DND-41 (cell line): ENCODE data around the gene ARL5A.

ENCODE experiments used
- ATAC-seq: fragments of 200-7000 bp; cut with Tn5 transposase; 3 replicates; pipeline ENCODE4 v1.9.1; 2021; ENCODE audit warnings: low read depth; ENCODE audit not compliant: insufficient read depth
- DNase-seq: peaks from one replicate; pipeline ENCODE4 v3.0.0-alpha.2; 2020
- H2AFZ ChIP-seq: 2 replicates; pipeline ENCODE4 v1.6.0; 2012; ENCODE audit warnings: low read depth, low read length
- H3K27ac ChIP-seq: 2 replicates; pipeline ENCODE4 v1.5.1; 2012; ENCODE audit warnings: low read length, inconsistent platforms
- H3K27me3 ChIP-seq: fragments of 200-600 bp; sonication (generic); 2 replicates; pipeline ENCODE4 v1.6.0; 2012; ENCODE audit warnings: low read length, mild to moderate bottlenecking, inconsistent platforms; ENCODE audit not compliant: insufficient read depth, poor library complexity
- H3K36me3 ChIP-seq: 2 replicates; pipeline ENCODE4 v1.5.1; 2012; ENCODE audit warnings: low read length, inconsistent platforms; ENCODE audit not compliant: insufficient read depth
- H3K4me1 ChIP-seq: 2 replicates; pipeline ENCODE4 v1.5.1; 2012; ENCODE audit warnings: mild to moderate bottlenecking, low read length; ENCODE audit not compliant: insufficient read depth
- H3K4me2 ChIP-seq: 2 replicates; pipeline ENCODE4 v1.6.0; 2012; ENCODE audit warnings: mild to moderate bottlenecking, moderate library complexity, low read length, inconsistent platforms; ENCODE audit not compliant: insufficient read depth
- H3K4me3 ChIP-seq, 2 experiments: fragments of 200-600 bp in 1 of 2; shearing (Covaris generic) in 1 of 2; 2 replicates each; pipeline ENCODE4 v1.5.1; 2012 to 2016; ENCODE audit warnings: inconsistent platforms in 2 of 2, low read length in 2 of 2, mild to moderate bottlenecking in 2 of 2, low read depth in 1 of 2, moderate library complexity in 1 of 2
- H3K79me2 ChIP-seq: 2 replicates; pipeline ENCODE4 v1.6.0; 2012; ENCODE audit warnings: low read length, inconsistent platforms; ENCODE audit not compliant: insufficient read depth
- H3K9ac ChIP-seq: 2 replicates; pipeline ENCODE4 v1.6.0; 2012; ENCODE audit warnings: low read depth, mild to moderate bottlenecking, inconsistent platforms, low read length, moderate library complexity
- H3K9me3 ChIP-seq: 2 replicates; pipeline ENCODE4 v1.5.1; 2012; ENCODE audit warnings: low read length, moderate library complexity, mild to moderate bottlenecking, inconsistent platforms; ENCODE audit not compliant: insufficient read depth, severe bottlenecking
- H4K20me1 ChIP-seq: 2 replicates; pipeline ENCODE4 v1.6.0; 2012; ENCODE audit warnings: low read length; ENCODE audit not compliant: insufficient read depth
- CTCF ChIP-seq: IDR thresholded peaks from 2 replicates; pipeline ENCODE4 v1.5.1; 2012; ENCODE audit warnings: borderline replicate concordance, low read length, moderate library complexity, mild to moderate bottlenecking; ENCODE audit not compliant: poor library complexity, severe bottlenecking; ENCODE audit errors: extremely low read depth
- EZH2 ChIP-seq: IDR thresholded peaks from 3 replicates; pipeline ENCODE4 v1.6.1; 2012; ENCODE audit warnings: borderline replicate concordance, low read depth, mild to moderate bottlenecking, moderate library complexity, low read length, inconsistent platforms; ENCODE audit not compliant: severe bottlenecking

The ARL5A gene

DNA sequence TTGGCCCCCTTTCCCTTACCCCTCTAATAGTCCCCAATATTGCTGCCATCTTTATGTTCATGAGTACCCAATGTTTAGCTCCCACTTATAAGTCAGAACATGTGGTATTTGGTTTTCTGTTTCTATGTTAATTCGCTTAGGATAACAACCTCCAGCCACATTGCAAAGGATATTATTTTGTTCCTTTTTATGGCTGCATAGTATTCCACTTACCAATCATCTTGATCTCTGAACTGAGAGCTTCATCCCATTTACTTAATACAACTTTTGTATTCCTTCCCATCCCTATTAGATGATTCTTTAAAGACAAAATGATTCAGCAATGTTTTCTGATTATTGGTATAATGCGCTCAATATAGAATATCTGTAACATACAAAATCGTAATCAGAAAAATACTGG lies 36.7 kb downstream of the ARL5A start:
- H4K20me1 ChIP-seq = no peaks in the 10 kb centered on the region
- peaks cover 12% of the 10 kb centered on the region; the same call in 1 of the 2 replicates for H3K36me3 ChIP-seq
- no peaks in the 10 kb centered on the region for H3K79me2 ChIP-seq
- no peak for ATAC-seq
- no peak overlapping the region for H3K27ac ChIP-seq
- no peak overlapping the region for H3K4me2 ChIP-seq
- no peaks in the 10 kb centered on the region for H3K4me1 ChIP-seq
- TF ChIP-seq EZH2 (no peak), CTCF (no peak)
- H3K4me3 ChIP-seq = no peak overlapping the region
- DNase-seq = no peak
- H3K27me3 ChIP-seq = no peaks in the 10 kb centered on the region
- H3K9me3 ChIP-seq = no peaks in the 10 kb centered on the region
- H3K9ac ChIP-seq = no peak overlapping the region
- H2AFZ ChIP-seq = no peak overlapping the region

- no peak overlapping the region for H2AFZ ChIP-seq
- no peaks in the 10 kb centered on the region for H3K4me1 ChIP-seq
- ATAC-seq = no peak
- H3K27ac ChIP-seq = no peak overlapping the region
- no peaks in the 10 kb centered on the region for H3K9me3 ChIP-seq
- no peak for TF ChIP-seq CTCF
- no peak for TF ChIP-seq EZH2
- H3K9ac ChIP-seq = no peak overlapping the region
- H3K27me3 ChIP-seq = no peaks in the 10 kb centered on the region
- peaks cover 12% of the 10 kb centered on the region; the same call in 1 of the 2 replicates for H3K36me3 ChIP-seq
- no peak overlapping the region for H3K4me2 ChIP-seq
- H3K79me2 ChIP-seq = no peaks in the 10 kb centered on the region
- H4K20me1 ChIP-seq = no peaks in the 10 kb centered on the region
- no peak for DNase-seq
- no peak overlapping the region for H3K4me3 ChIP-seq
Observed at GRCh38 chr2:151790689-151791088, 37.5 kb downstream of the ARL5A start.

GRCh38 chr2:151789055-151789834 lies 39.0 kb downstream of the ARL5A start:
- H3K27ac ChIP-seq = no peak overlapping the region
- no peak overlapping the region for H2AFZ ChIP-seq
- no peaks in the 10 kb centered on the region for H3K9me3 ChIP-seq
- no peaks in the 10 kb centered on the region for H3K4me1 ChIP-seq
- H3K79me2 ChIP-seq = no peaks in the 10 kb centered on the region
- H3K4me2 ChIP-seq = no peak overlapping the region
- H4K20me1 ChIP-seq = no peaks in the 10 kb centered on the region
- no peak overlapping the region for H3K4me3 ChIP-seq
- no peak for DNase-seq
- H3K36me3 ChIP-seq = peaks cover 8% of the 10 kb centered on the region; the same call in 1 of the 2 replicates
- no peak for TF ChIP-seq CTCF
- no peak for TF ChIP-seq EZH2
- no peak overlapping the region for H3K9ac ChIP-seq
- no peaks in the 10 kb centered on the region for H3K27me3 ChIP-seq
- ATAC-seq = no peak
